Epithelial cell of esophagus (primary cell): ENCODE results near the gene ASPN.

ENCODE experiments used
- DNase-seq: peaks from one replicate; pipeline ENCODE4 v3.0.0; 2010; ENCODE audit warnings: low read depth
- H3K4me3 ChIP-seq: 2 replicates; pipeline ENCODE4 v1.5.1; 2011; ENCODE audit warnings: mild to moderate bottlenecking, low read length, control low read depth
- TF ChIP-seq, protein P1 (sequence below): IDR thresholded peaks from 2 replicates; pipeline ENCODE4 v1.5.1; 2011; ENCODE audit warnings: low read depth, mild to moderate bottlenecking, low read length, control low read depth, inconsistent platforms; ENCODE audit not compliant: insufficient read depth; ENCODE audit errors: missing control alignments

Gene ASPN

DNA sequence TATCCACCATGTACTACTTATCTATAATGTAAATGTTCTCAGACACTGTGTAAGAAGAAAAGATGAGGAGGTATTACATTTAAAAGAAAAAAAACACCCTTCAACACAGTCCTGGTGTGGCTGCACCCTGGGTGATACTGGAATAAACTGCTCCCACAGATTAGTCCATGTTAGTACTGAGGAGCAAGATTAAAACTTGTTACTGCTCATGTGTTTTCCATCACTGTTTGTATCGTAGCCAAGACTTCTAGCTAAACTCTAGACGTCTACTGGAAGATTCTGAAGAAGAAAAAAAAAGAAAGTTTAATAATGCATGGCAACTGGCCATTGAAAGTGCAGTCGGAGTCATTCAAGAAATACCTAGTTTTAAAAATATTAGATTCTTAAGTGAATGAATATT lies at the start of gene ASPN:
Gene ASPN, minus strand, starts transcription at position 178 of the 400 bp plus-strand sequence.
- no peak for DNase-seq
- TF ChIP-seq, protein P1, sequence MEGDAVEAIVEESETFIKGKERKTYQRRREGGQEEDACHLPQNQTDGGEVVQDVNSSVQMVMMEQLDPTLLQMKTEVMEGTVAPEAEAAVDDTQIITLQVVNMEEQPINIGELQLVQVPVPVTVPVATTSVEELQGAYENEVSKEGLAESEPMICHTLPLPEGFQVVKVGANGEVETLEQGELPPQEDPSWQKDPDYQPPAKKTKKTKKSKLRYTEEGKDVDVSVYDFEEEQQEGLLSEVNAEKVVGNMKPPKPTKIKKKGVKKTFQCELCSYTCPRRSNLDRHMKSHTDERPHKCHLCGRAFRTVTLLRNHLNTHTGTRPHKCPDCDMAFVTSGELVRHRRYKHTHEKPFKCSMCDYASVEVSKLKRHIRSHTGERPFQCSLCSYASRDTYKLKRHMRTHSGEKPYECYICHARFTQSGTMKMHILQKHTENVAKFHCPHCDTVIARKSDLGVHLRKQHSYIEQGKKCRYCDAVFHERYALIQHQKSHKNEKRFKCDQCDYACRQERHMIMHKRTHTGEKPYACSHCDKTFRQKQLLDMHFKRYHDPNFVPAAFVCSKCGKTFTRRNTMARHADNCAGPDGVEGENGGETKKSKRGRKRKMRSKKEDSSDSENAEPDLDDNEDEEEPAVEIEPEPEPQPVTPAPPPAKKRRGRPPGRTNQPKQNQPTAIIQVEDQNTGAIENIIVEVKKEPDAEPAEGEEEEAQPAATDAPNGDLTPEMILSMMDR = no peak
- H3K4me3 ChIP-seq = no peak within 1 kb of the TSS

DNA sequence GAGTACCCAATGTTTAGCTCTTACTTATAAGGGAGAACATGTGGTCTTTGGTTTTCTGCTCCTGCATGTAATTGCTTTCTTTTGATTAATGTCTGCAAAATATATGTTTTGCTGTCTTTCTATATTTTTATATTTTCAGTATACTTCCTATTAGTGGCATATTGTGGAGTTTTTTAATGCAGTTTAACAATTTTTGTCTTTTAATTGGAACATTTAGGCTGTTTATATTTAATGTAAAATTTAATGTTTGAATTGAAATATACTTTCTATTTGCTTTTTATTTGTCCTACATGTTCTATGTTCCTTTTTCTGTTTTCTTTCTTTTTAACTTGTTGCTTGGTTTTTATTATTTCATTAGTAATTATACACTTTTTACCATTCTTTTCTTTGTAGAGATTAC lies 48.6 kb upstream of the ASPN start:
- TF ChIP-seq, protein P1 = no peak
- H3K4me3 ChIP-seq = no peak overlapping the region
- DNase-seq = no peak

DNA sequence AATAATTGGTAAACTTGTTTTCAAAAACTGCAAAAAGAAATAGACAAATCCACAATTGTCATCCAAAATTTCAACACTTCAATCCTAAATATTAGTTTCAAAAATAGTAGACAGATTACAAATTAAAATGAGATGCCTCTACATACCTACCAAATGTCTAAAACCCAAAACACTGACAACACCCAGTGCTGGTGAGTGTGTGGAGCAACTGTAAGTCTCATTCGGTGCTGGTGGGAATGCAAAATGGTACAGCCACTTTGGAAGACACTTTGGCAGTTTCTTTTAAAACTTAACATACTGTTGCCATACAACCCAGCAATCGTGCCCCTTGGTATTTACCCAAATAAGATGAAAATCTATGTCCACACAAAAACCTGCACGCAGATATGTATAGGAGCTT lies 46.8 kb upstream of the ASPN start:
- H3K4me3 ChIP-seq = no peak overlapping the region
- TF ChIP-seq, protein P1 = no peak
- no peak for DNase-seq

DNA sequence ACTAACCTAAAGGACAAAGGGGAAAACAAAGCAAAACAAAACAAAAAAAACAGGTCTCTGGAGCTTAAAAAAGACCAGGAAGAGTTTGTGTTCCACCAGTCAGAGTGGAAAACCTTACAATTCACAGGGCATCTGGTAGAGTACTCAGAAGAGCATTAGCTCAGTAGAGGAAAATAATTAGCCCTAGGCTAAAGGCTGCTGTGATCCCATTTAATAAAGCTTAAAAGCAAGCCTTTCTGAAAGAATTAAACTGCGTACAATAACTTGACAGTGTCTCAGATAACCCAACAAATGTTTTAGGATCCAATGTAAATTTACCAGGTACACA lies 46.2 kb upstream of the ASPN start:
- no peak overlapping the region for H3K4me3 ChIP-seq
- TF ChIP-seq, protein P1 = no peak
- no peak for DNase-seq

DNA sequence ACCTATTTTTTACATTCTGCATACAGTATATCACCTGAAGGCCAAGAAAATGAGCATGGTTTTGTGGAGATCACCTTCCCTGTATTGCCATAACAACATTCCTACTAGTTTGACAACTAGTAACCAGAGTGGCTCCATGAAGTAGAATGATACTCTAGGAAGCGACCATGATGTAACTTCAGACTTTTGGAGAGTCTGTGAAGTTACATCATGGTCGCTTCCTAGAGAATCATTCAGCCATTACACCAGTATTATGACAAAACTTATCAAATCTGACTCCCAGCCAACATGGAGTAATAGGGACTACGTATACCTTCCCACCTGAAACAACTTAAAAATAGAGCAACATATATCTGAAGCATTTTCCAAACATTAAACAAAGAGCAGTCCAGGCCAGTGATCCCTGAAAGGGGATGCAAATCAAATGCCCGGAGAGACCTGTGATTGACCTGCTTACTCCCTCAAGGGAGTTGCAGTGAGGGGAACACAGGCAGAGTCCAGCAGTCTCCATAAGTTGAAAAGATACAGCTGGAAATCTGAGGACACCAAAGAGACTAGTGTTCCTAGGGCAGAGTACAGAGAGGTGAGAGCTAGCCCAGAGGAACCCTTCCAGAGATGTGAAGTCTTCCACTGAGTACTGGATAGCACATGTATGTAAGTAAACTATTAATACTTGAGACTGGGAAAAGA lies 45.7 kb upstream of the ASPN start:
- DNase-seq = no peak
- H3K4me3 ChIP-seq = no peak overlapping the region
- TF ChIP-seq, protein P1 = no peak

DNA sequence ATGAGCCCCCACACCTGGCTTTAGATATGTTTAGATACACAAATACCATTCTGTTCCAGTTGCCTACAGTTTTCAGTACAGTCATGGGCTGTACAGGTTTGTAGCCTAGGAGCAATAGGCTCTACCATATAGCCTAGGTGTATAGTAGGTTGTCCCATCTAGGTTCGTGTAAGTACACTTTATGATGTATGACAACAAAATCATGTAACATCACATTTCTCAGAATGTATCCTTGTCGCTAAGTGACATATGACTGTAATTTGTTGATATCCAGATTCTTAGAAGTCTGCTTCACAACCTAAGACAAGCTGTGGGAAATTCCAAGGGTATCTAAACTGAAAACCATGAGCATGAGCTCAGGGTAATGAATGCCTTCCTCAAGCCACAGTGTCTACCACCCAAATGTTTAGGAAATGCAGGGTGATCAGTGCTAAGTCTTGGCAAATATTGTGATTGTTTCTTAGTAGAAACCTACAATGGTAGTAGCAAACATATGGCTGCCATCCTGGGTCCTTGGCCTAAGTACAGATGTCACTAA lies 45.1 kb upstream of the ASPN start:
- H3K4me3 ChIP-seq = no peak overlapping the region
- DNase-seq = no peak
- TF ChIP-seq, protein P1 = no peak

DNA sequence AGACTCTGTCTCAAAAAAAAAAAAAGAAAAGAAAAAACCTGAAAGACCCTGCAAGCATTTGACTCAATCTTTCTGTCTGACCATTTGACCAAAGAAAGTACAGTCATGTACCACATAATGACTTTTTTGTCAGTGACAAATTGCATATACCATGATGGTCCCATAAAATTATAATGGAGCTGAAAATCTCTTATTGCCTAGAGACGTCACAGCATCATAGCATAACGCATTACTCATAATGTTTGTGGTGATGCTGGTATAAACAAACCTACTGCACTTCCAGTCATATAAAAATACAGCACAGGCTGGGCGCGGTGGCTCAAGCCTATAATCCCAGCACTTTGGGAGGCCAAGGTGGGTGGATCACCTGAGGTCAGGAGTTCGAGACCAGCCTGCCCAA lies 43.0 kb upstream of the ASPN start:
- TF ChIP-seq, protein P1 = no peak
- no peak overlapping the region for H3K4me3 ChIP-seq
- no peak for DNase-seq
